ENCODE results near the gene AHCYL2. TPM values are rescaled to one million over a fixed set of nuclear protein-coding genes. Genes with fewer than 3 reads are reported as not detected.

The AHCYL2 gene
- total and polyA plus RNA-seq, 2 donors (not counting 1 experiment from before 2014, with no cell fraction given): 8.8 to 26.2 TPM

DNA sequence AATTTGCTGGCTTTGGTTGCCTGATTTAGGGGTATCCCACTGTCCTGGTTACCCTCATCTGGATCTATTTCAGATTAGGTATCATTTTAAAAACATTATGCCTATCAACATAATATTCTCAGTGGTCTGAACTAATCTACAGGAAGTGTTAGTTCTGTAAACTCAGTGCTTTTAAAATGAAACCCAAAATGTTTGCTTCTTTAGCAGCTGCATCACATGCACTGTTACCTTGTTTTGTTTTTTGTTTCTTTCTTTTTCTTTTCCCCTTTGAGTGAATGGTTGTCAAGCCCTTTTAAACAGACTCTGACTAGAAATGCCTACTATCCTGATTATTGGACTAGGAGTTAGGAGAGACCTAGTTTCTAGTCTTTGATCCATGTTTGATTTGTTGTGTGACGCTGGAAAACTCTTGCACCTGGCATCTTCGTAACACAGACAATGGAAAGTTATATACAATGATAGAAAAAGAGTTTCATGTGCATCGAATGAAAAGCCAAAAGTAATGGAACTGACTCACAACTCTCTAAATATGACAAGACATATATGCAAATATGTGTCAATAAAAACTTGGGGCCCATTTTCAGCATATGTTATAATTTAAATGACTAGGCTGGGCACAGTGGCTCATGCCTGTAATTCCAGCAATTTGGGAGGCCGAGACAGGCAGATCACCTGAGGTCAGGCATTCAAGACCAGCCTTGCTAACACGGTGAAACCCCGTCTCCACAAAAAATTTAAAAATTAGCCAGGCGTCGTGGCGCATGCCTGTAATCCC lies 157.1 kb downstream of the AHCYL2 start:
- ChIA-PET CTCF (interaction anchor here (1.1 kb wide), 2 partner anchors 8 to 15 kb away, joined by 3 read pairs; no protein-coding TSS in a partner anchor), POLR2A (no interaction called here)
- TF ChIP-seq, protein P1, sequence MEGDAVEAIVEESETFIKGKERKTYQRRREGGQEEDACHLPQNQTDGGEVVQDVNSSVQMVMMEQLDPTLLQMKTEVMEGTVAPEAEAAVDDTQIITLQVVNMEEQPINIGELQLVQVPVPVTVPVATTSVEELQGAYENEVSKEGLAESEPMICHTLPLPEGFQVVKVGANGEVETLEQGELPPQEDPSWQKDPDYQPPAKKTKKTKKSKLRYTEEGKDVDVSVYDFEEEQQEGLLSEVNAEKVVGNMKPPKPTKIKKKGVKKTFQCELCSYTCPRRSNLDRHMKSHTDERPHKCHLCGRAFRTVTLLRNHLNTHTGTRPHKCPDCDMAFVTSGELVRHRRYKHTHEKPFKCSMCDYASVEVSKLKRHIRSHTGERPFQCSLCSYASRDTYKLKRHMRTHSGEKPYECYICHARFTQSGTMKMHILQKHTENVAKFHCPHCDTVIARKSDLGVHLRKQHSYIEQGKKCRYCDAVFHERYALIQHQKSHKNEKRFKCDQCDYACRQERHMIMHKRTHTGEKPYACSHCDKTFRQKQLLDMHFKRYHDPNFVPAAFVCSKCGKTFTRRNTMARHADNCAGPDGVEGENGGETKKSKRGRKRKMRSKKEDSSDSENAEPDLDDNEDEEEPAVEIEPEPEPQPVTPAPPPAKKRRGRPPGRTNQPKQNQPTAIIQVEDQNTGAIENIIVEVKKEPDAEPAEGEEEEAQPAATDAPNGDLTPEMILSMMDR (IDR thresholded peaks at IDR 0.05): no peak
- TF ChIP-seq EZH2 (IDR thresholded peaks at IDR 0.05; ENCODE audit: borderline replicate concordance, insufficient read depth, low read depth, low read length, poor library complexity, severe bottlenecking): no peak
- H3K4me3 Mint-ChIP-seq: no peak overlapping the region
- WGBS (ENCODE audit: insufficient coverage): 96% methylated on average over 6 of the region's 9 CpGs
- no peaks in the 10 kb centered on the region for H3K9me3 ChIP-seq (ENCODE audit: control extremely low read depth in 1 of 3, control insufficient read depth in 2 of 3, insufficient read depth in 1 of 3, low read length in 2 of 3)
- no peak overlapping the region for H3K9ac ChIP-seq (ENCODE audit: low read length)
- H3K36me3 ChIP-seq (replicated peaks in 1 of 2; ENCODE audit: control extremely low read depth in 1 of 2, control insufficient read depth in 1 of 2, extremely low read depth in 1 of 2, insufficient read depth in 2 of 2, low read length in 1 of 2): peaks cover 3 to 5% of the 10 kb centered on the region in 2 experiments
- H3K27ac Mint-ChIP-seq: no peak overlapping the region
- ATAC-seq (ENCODE audit: low read depth) (no peak), DNase-seq (no peak)
- H3K4me1 Mint-ChIP-seq: no peaks in the 10 kb centered on the region
- no peaks in the 10 kb centered on the region for H3K9me3 Mint-ChIP-seq (ENCODE audit: insufficient read depth)
- H3K79me2 ChIP-seq (ENCODE audit: control insufficient read depth, insufficient read depth, low read length): no peaks in the 10 kb centered on the region
- no peaks in the 10 kb centered on the region for H3K27me3 ChIP-seq (replicated peaks in 1 of 4; ENCODE audit: control extremely low read depth in 1 of 4, control insufficient read depth in 3 of 4, insufficient read depth in 4 of 4, low read length in 3 of 4)
- H3K27me3 Mint-ChIP-seq: no peaks in the 10 kb centered on the region
- H3K4me1 ChIP-seq (ENCODE audit: control insufficient read depth in 2 of 2, insufficient read depth in 2 of 2, low read length in 2 of 2): no peaks in the 10 kb centered on the region
- no peak overlapping the region for H3K27ac ChIP-seq (ENCODE audit: low read length in 2 of 2)
- intact Hi-C loops (cut with micrococcal nuclease): no loop called here
- H4K20me1 ChIP-seq (ENCODE audit: control insufficient read depth, insufficient read depth, low read length, poor library complexity, severe bottlenecking): no peaks in the 10 kb centered on the region
- H2AFZ ChIP-seq (ENCODE audit: insufficient read depth, low read depth, low read length, poor library complexity, severe bottlenecking): no peak overlapping the region
- H3K4me3 ChIP-seq (ENCODE audit: control extremely low read depth in 1 of 5, extremely low read depth in 1 of 5, insufficient read depth in 1 of 5, low read depth in 2 of 5, low read length in 4 of 5): no peak overlapping the region
- H3K4me2 ChIP-seq (replicated peaks; ENCODE audit: low read depth, low read length, poor library complexity, severe bottlenecking): no peak overlapping the region

DNA sequence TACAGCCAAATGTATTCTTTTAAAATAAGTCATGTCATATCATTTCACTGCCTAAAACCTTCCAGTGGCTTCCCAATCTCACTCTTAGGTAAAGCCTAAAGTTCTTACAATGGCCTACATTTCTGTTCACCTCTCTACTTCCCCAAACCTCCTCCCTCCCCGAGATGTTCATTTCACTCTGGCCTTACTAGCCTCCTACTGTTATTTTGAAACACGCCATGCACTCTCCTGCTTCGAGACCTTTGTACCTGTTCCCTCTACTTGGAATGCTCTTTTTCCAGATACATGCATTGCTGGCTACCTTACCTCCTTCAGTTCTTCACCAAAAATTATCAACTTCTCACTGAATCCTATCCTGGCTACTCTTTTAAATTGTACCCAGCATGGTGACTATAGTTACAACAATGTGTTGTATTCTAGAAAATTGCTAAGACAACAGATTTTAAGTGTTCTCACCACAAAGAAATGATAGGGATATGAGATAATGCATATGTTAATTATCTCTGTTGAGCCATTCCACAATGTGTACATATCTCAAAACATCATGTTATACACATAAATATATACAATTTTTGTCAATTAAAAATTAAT lies 158.8 kb downstream of the AHCYL2 start:
- no peak overlapping the region for H3K4me3 Mint-ChIP-seq
- no peak overlapping the region for H3K4me3 ChIP-seq (ENCODE audit: control extremely low read depth in 1 of 5, extremely low read depth in 1 of 5, insufficient read depth in 1 of 5, low read depth in 2 of 5, low read length in 4 of 5)
- no peaks in the 10 kb centered on the region for H3K27me3 Mint-ChIP-seq
- no peak overlapping the region for H2AFZ ChIP-seq (ENCODE audit: insufficient read depth, low read depth, low read length, poor library complexity, severe bottlenecking)
- no peaks in the 10 kb centered on the region for H3K27me3 ChIP-seq (replicated peaks in 1 of 4; ENCODE audit: control extremely low read depth in 1 of 4, control insufficient read depth in 3 of 4, insufficient read depth in 4 of 4, low read length in 3 of 4)
- ATAC-seq (ENCODE audit: low read depth) (no peak), DNase-seq (no peak)
- no peaks in the 10 kb centered on the region for H3K9me3 ChIP-seq (ENCODE audit: control extremely low read depth in 1 of 3, control insufficient read depth in 2 of 3, insufficient read depth in 1 of 3, low read length in 2 of 3)
- ChIA-PET POLR2A (no interaction called here), CTCF (no interaction called here)
- H3K9ac ChIP-seq (ENCODE audit: low read length): no peak overlapping the region
- H4K20me1 ChIP-seq (ENCODE audit: control insufficient read depth, insufficient read depth, low read length, poor library complexity, severe bottlenecking): no peaks in the 10 kb centered on the region
- peaks cover 3 to 7% of the 10 kb centered on the region in 2 experiments for H3K36me3 ChIP-seq (replicated peaks in 1 of 2; ENCODE audit: control extremely low read depth in 1 of 2, control insufficient read depth in 1 of 2, extremely low read depth in 1 of 2, insufficient read depth in 2 of 2, low read length in 1 of 2)
- TF ChIP-seq, protein P1 (IDR thresholded peaks at IDR 0.05): no peak
- TF ChIP-seq EZH2 (IDR thresholded peaks at IDR 0.05; ENCODE audit: borderline replicate concordance, insufficient read depth, low read depth, low read length, poor library complexity, severe bottlenecking): no peak
- H3K27ac ChIP-seq (ENCODE audit: low read length in 2 of 2): no peak overlapping the region
- WGBS (ENCODE audit: insufficient coverage): 62% methylated on average over 3 of the region's 3 CpGs
- no peaks in the 10 kb centered on the region for H3K4me1 Mint-ChIP-seq
- no peaks in the 10 kb centered on the region for H3K9me3 Mint-ChIP-seq (ENCODE audit: insufficient read depth)
- no peaks in the 10 kb centered on the region for H3K4me1 ChIP-seq (ENCODE audit: control insufficient read depth in 2 of 2, insufficient read depth in 2 of 2, low read length in 2 of 2)
- no peak overlapping the region for H3K27ac Mint-ChIP-seq
- intact Hi-C loops (cut with micrococcal nuclease): no loop called here
- no peaks in the 10 kb centered on the region for H3K79me2 ChIP-seq (ENCODE audit: control insufficient read depth, insufficient read depth, low read length)
- no peak overlapping the region for H3K4me2 ChIP-seq (replicated peaks; ENCODE audit: low read depth, low read length, poor library complexity, severe bottlenecking)

Data from B cell (primary cell).